Karpas-422 (cell line): ENCODE data around the gene TMCC2. TPM values are rescaled to one million over a fixed set of nuclear protein-coding genes. Genes with fewer than 3 reads are reported as not detected.

Experiments
- DNase-seq: peaks from one replicate; pipeline ENCODE4 v3.0.0-alpha.2; 2015
- H2AFZ ChIP-seq: fragments of 200-600 bp; sonication (generic); 2 replicates; pipeline ENCODE4 v1.6.1; 2014; ENCODE audit warnings: antibody characterized with exemption, low read length, mixed read lengths
- H3K27ac ChIP-seq: fragments of 200-600 bp; sonication (generic); 2 replicates; pipeline ENCODE4 v1.5.1; 2014; ENCODE audit warnings: mild to moderate bottlenecking, low read length, moderate library complexity
- H3K27me3 ChIP-seq: fragments of 200-600 bp; sonication (generic); 2 replicates; pipeline ENCODE4 v1.6.1; 2014; ENCODE audit warnings: low read length, mixed read lengths
- H3K36me3 ChIP-seq: fragments of 200-600 bp; sonication (generic); 2 replicates; pipeline ENCODE4 v1.6.1; 2014; ENCODE audit warnings: low read length, mixed read lengths; ENCODE audit not compliant: insufficient read depth
- H3K4me1 ChIP-seq: fragments of 200-600 bp; sonication (generic); 2 replicates; pipeline ENCODE4 v1.6.1; 2014; ENCODE audit warnings: mild to moderate bottlenecking, low read length, mixed read lengths
- H3K4me2 ChIP-seq: fragments of 200-600 bp; sonication (generic); 2 replicates; pipeline ENCODE4 v1.6.1; 2014; ENCODE audit warnings: low read length, low read depth, mild to moderate bottlenecking; ENCODE audit not compliant: poor library complexity, severe bottlenecking
- H3K4me3 ChIP-seq: fragments of 200-600 bp; sonication (generic); 2 replicates; pipeline ENCODE4 v1.5.1; 2014; ENCODE audit warnings: mild to moderate bottlenecking, antibody characterized with exemption, low read length, mixed read lengths
- H3K79me2 ChIP-seq: fragments of 200-600 bp; sonication (generic); 2 replicates; pipeline ENCODE4 v1.6.1; 2014; ENCODE audit warnings: mild to moderate bottlenecking, low read length, mixed read lengths
- H3K9ac ChIP-seq: fragments of 200-600 bp; sonication (generic); 2 replicates; pipeline ENCODE4 v1.6.0; 2014; ENCODE audit warnings: low read length
- H3K9me2 ChIP-seq: fragments of 200-600 bp; sonication (generic), shearing (Covaris generic); replicated peaks from 2 replicates; pipeline ENCODE4 v1.6.0; 2014; ENCODE audit warnings: mild to moderate bottlenecking, low read length, moderate library complexity; ENCODE audit not compliant: insufficient read depth
- H3K9me3 ChIP-seq: fragments of 300-700, 200-600 bp; sonication (generic); 2 replicates; pipeline ENCODE4 v1.6.1; 2014; ENCODE audit warnings: low read length, mixed read lengths
- H4K20me1 ChIP-seq: fragments of 200-600 bp; sonication (generic); 2 replicates; pipeline ENCODE4 v1.6.1; 2014; ENCODE audit warnings: mild to moderate bottlenecking, antibody characterized with exemption, low read length, low read depth; ENCODE audit not compliant: insufficient read depth
- total RNA-seq: library from RNA; depleted of rRNA; stranded (reverse); fragments of >200 nt; shearing (Covaris generic); gene quantifications from 2 replicates; pipeline ENCODE4 v1.2.3, GENCODE V29; 2014; ENCODE audit warnings: low replicate concordance

Gene TMCC2
- total RNA-seq, 1 experiment from 2014 or later, result 0.89 TPM

DNA sequence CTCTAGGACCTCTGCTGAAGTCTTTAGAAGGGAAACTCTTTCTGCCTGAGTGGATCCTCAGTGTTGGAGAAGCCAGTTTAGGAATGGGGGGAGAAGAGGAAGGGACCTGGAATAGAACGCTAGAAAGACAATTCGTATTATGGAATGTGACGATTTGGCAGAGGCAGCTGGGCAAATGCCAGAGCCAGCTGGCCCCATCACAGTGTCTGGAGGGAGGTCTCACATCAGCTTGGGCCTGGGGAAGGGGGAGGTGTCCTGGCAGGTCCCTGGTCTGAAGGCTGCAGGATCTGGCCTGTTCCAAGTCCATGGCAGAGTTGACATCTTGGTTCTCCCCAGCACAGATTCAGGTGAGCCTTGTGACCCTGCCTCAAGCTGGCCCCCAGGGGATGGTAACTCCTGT, 11.3 kb downstream of the TMCC2 start:
- H3K27ac ChIP-seq, result no peak overlapping the region
- no peaks in the 10 kb centered on the region for H3K79me2 ChIP-seq
- no peak overlapping the region for H3K9ac ChIP-seq
- no peak overlapping the region for H3K4me2 ChIP-seq
- H4K20me1 ChIP-seq, result no peaks in the 10 kb centered on the region
- no peak overlapping the region for H3K4me3 ChIP-seq
- H3K9me3 ChIP-seq, result no peaks in the 10 kb centered on the region
- H3K4me1 ChIP-seq, result peaks cover 6% of the 10 kb centered on the region
- no peak for DNase-seq
- no peaks in the 10 kb centered on the region for H3K27me3 ChIP-seq
- H3K9me2 ChIP-seq, result no peaks in the 10 kb centered on the region
- H3K36me3 ChIP-seq, result no peaks in the 10 kb centered on the region
- H2AFZ ChIP-seq, result no peak overlapping the region

DNA sequence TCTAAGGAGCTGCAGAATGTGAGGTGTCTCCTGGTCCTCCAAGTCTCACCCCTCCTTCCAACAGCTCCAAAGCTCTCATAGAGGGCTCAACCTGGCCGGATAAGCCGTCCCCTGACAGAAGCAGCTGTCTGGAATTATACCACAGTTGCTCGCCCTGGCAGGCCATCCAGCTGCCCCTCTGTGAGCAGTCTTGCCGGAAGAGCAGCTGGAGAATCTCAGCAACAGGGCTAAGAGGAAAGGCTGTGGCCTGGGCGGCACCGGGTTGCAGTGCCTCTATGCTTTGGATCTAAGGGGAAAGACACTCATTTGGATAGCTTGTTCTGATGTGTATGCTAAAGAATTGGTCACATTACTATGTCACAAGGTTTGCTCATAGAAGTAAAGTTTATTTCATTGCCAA, 12.4 kb downstream of the TMCC2 start:
- no peak overlapping the region for H3K4me3 ChIP-seq
- H3K9me3 ChIP-seq, result no peaks in the 10 kb centered on the region
- no peak overlapping the region for H3K4me2 ChIP-seq
- H3K36me3 ChIP-seq, result no peaks in the 10 kb centered on the region
- no peaks in the 10 kb centered on the region for H3K9me2 ChIP-seq
- no peaks in the 10 kb centered on the region for H4K20me1 ChIP-seq
- H3K27me3 ChIP-seq, result no peaks in the 10 kb centered on the region
- H3K9ac ChIP-seq, result no peak overlapping the region
- DNase-seq, result no peak
- no peak overlapping the region for H2AFZ ChIP-seq
- no peaks in the 10 kb centered on the region for H3K79me2 ChIP-seq
- peaks cover 6% of the 10 kb centered on the region for H3K4me1 ChIP-seq
- no peak overlapping the region for H3K27ac ChIP-seq

DNA sequence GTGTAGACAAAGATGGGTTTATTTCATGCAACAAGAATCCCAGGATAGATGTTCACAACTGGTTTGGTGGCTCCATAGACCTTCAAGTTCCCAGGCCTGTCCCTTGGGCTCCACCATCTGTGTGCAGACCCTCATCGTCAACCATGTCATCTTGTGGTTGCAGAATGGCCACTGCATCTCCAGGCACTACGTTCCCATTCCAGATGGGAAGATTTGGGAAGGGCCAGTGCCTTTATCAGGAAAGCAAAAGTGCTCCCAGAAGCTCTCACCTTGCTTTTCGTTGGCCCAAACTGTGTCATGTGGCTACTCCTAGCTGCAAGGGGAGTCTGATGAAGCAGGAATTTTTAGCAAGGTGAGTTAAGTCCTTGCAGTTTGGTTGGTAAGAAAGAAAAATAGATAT, 12.8 kb downstream of the TMCC2 start:
- Histone ChIP-seq H3K27me3 (no peaks in the 10 kb centered on the region), H3K27ac (no peak overlapping the region), H3K4me1 (peaks cover 6% of the 10 kb centered on the region), H3K36me3 (no peaks in the 10 kb centered on the region), H4K20me1 (no peaks in the 10 kb centered on the region), H3K9ac (no peak overlapping the region), H3K9me2 (no peaks in the 10 kb centered on the region), H3K4me2 (no peak overlapping the region), H2AFZ (no peak overlapping the region), H3K4me3 (no peak overlapping the region), H3K9me3 (no peaks in the 10 kb centered on the region), H3K79me2 (no peaks in the 10 kb centered on the region)
- no peak for DNase-seq

DNA sequence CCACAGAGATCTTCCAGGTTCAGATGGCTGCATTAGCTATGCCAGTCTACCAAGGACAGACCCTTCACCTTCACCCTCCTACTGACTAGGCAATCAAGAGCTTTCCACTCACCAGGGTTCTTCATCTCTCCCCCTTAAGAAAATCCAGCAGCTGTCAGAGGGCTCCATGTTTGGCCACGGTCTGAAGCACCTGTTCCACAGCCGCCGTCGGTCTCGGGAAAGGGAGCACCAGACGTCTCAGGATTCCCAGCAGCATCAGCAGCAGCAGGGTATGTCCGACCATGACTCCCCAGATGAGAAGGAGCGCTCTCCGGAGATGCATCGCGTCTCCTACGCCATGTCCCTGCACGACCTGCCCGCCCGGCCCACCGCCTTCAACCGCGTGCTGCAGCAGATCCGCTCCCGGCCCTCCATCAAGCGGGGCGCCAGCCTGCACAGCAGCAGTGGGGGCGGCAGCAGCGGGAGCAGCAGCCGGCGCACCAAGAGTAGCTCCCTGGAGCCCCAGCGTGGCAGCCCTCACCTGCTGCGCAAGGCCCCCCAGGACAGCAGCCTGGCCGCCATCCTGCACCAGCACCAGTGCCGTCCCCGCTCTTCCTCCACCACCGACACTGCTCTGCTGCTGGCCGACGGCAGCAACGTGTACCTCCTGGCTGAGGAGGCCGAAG, 13.8 kb downstream of the TMCC2 start:
- no peaks in the 10 kb centered on the region for H3K9me3 ChIP-seq
- H2AFZ ChIP-seq, result no peak overlapping the region
- no peaks in the 10 kb centered on the region for H3K36me3 ChIP-seq
- DNase-seq, result no peak
- H3K4me2 ChIP-seq, result no peak overlapping the region
- no peaks in the 10 kb centered on the region for H3K9me2 ChIP-seq
- H4K20me1 ChIP-seq, result no peaks in the 10 kb centered on the region
- no peak overlapping the region for H3K4me3 ChIP-seq
- no peak overlapping the region for H3K9ac ChIP-seq
- no peak overlapping the region for H3K27ac ChIP-seq
- no peaks in the 10 kb centered on the region for H3K79me2 ChIP-seq
- H3K27me3 ChIP-seq, result no peaks in the 10 kb centered on the region
- H3K4me1 ChIP-seq, result peaks cover 6% of the 10 kb centered on the region

DNA sequence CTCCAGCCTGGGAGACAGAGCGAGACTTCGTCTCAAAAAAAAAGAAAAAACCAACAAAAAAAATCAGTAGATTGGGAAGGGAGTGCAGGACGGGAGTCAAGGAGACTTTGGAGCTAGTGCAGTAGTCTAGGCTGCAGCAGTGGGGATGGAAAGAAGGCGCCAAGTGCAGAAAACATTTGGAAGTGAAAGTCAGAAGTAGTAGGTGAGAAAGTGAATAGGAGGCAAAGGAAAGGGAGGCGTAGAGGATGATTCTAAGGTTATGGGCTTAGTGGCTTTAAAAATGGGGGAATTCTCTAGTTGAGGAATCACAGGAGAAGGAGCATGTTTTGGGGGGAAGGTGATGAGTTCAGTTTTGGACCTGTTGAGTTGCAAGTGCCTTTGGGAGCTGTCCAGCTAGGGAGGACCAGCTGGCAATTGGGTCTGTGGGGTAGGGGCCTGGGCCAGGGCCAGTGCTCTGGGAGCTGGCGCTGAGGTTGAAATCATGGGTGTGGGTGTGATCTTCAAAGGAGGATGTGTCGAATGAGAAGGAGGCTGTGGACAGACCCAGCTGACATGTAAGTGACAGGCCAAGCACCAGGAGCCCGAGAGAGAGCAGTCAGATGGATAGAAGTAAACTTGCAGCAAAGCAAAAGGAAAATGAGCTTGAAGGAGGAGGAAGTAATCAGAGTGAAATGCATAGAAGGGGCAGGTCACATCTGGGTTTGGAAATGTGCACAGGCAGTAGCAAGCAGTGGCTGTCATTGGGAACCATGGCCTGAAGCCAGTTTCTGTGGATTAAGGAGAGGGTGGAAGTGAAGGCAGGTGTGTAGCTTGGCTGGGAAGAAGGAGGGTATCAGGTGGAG, 15.8 kb downstream of the TMCC2 start:
- Histone ChIP-seq H3K36me3 (no peaks in the 10 kb centered on the region), H3K9ac (no peak overlapping the region), H3K79me2 (no peaks in the 10 kb centered on the region), H3K4me1 (peaks cover 7% of the 10 kb centered on the region), H3K27me3 (no peaks in the 10 kb centered on the region), H4K20me1 (no peaks in the 10 kb centered on the region), H3K4me2 (no peak overlapping the region), H3K4me3 (no peak overlapping the region), H3K9me2 (no peaks in the 10 kb centered on the region), H3K9me3 (no peaks in the 10 kb centered on the region), H2AFZ (no peak overlapping the region), H3K27ac (no peak overlapping the region)
- no peak for DNase-seq

DNA sequence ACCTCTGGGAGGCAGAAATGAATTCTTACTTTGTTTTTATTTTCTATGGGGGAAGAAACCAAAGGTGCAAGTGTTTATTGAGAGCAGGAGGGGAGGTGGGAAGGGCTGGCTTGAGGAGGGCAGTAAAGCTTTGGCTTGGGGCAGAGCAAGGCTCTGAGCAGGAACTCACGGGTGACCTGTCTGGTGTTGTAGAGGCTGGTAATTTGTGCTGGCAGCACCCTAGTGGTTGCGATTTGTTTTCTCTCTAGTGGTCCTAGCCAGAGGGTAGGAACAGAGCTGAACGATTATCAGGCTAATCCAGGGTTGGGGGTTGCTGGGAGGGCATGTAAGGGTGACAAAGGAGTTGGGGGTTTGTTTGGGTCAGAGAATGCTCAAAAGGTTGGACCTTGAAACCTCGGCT, 16.6 kb downstream of the TMCC2 start:
- Histone ChIP-seq H4K20me1 (no peaks in the 10 kb centered on the region), H3K9me3 (no peaks in the 10 kb centered on the region), H3K9me2 (no peaks in the 10 kb centered on the region), H3K27ac (no peak overlapping the region), H3K4me3 (no peak overlapping the region), H3K4me2 (no peak overlapping the region), H3K79me2 (no peaks in the 10 kb centered on the region), H3K4me1 (peaks cover 5% of the 10 kb centered on the region), H3K27me3 (no peaks in the 10 kb centered on the region), H2AFZ (no peak overlapping the region), H3K36me3 (no peaks in the 10 kb centered on the region), H3K9ac (no peak overlapping the region)
- no peak for DNase-seq

DNA sequence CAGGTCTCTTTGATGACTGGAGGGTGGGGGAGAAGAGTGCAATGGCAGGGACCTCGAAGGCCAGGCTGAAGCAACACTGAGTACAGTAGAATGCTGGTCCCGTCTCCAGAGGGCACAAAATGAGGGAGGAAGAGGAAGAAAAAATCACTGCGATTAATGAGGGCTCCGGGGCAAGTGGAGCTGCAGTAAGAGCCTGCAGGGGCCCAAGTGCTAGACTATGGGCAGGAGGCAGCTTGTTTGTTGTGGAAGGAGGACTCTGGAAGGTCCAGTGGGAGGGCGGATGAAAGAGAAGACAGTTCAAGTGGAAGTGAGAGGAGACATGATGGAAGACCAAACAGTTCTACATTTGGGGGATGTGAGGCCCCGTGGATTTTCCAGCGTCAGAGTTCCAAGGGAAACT, 17.4 kb downstream of the TMCC2 start:
- no peaks in the 10 kb centered on the region for H4K20me1 ChIP-seq
- H3K9ac ChIP-seq, result no peak overlapping the region
- H3K4me1 ChIP-seq, result peaks cover 5% of the 10 kb centered on the region
- H3K9me2 ChIP-seq, result no peaks in the 10 kb centered on the region
- no peaks in the 10 kb centered on the region for H3K27me3 ChIP-seq
- H3K79me2 ChIP-seq, result no peaks in the 10 kb centered on the region
- no peak overlapping the region for H3K27ac ChIP-seq
- H3K4me2 ChIP-seq, result no peak overlapping the region
- H2AFZ ChIP-seq, result no peak overlapping the region
- H3K4me3 ChIP-seq, result no peak overlapping the region
- DNase-seq, result no peak
- no peaks in the 10 kb centered on the region for H3K36me3 ChIP-seq
- no peaks in the 10 kb centered on the region for H3K9me3 ChIP-seq

DNA sequence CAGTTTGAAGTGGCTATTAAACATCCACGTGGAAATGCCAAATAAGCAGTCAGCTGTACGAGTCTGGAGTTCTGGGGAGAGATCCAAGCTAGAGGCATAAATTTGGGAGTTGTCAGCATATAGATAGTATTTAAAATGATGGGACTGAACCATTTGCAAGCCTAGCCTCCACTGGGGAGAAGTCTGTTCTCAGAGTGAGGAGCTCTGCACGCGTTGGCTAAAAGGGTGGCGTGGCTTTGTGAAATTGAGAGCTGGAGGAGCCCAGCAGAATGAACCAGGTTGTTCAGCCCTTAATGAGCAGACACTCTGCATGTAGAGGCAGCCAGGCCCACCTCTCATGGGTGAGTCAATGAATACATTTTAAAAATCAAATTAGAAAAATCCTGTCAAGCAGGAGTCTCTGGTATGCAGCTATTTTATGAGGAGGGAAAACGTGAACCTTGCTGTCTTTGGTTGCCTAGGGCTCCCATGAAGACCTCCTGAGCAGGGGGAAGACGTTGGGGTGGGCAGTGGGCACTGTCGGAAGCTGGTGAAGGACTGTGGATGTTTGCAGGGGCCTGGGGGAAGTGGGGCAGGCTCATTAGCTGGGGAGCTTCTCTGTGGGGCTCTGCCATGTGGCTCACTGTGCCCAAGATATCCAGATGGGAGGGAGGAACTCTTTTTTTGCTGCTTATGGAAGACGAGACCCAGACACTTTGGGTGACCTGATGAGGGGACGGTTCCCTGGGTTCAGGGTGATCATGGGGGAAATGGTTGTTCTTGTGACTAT, 18.8 kb downstream of the TMCC2 start:
- Histone ChIP-seq H3K9me3 (no peaks in the 10 kb centered on the region), H3K9me2 (no peaks in the 10 kb centered on the region)
- DNase-seq, result no peak

More for the DNA sequence above, 18.8 kb downstream of the TMCC2 start:
- Histone ChIP-seq H3K9ac (no peak overlapping the region), H3K4me3 (no peak overlapping the region), H2AFZ (no peak overlapping the region), H3K36me3 (no peaks in the 10 kb centered on the region), H3K4me2 (no peak overlapping the region), H3K27me3 (no peaks in the 10 kb centered on the region), H3K27ac (no peak overlapping the region), H3K79me2 (no peaks in the 10 kb centered on the region), H3K4me1 (peaks cover 5% of the 10 kb centered on the region), H4K20me1 (no peaks in the 10 kb centered on the region)
